ENCODE results near the gene CHSY1. TPM values are rescaled to one million over a fixed set of nuclear protein-coding genes. Genes with fewer than 3 reads are reported as not detected.

Gene CHSY1
- total and polyA plus RNA-seq, 10 of the 15 experiments (the other 5 are each of a cell fraction or from before 2014, with no cell fraction given) = 1.4 to 31.2 (median 10.5) TPM

GRCh38 chr15:101159096-101159935 lies 92.5 kb downstream of the CHSY1 start (continued):
- TF ChIP-seq ZSCAN29 (IDR thresholded peaks at IDR 0.05) (no peak), SMC3 (IDR thresholded peaks at IDR 0.05; ENCODE audit: borderline replicate concordance, low read length) (no peak), RUNX3 (IDR thresholded peaks at IDR 0.05; ENCODE audit: low read length) (0 out of 2 replicates have a peak, but pooled peaks have one; percentile 27), E2F8 (IDR thresholded peaks at IDR 0.05; ENCODE audit: low read depth, partially characterized antibody) (no peak), BCL3 (IDR thresholded peaks at IDR 0.05; ENCODE audit: borderline replicate concordance, insufficient read depth, low read depth, low read length, poor library complexity, severe bottlenecking) (peak; percentile 4), IKZF2 (IDR thresholded peaks at IDR 0.05) (peak; percentile 51 to 71; a peak in 2 of 4 replicates), ZBED1 (IDR thresholded peaks at IDR 0.05; ENCODE audit: borderline replicate concordance) (no peak), MEF2A (IDR thresholded peaks at IDR 0.05; ENCODE audit: insufficient read depth, low read depth, low read length) (no peak), MEF2B (IDR thresholded peaks at IDR 0.05; ENCODE audit: partially characterized antibody, poor library complexity, severe bottlenecking) (peak; percentile 43), FOS (IDR thresholded peaks at IDR 0.05; ENCODE audit: borderline replicate concordance, extremely low read depth, insufficient read length) (no peak), DPF2 (IDR thresholded peaks at IDR 0.05) (0 out of 2 replicates have a peak, but pooled peaks have one; percentile 41), MTA2 (IDR thresholded peaks at IDR 0.05; ENCODE audit: low read depth) (0 out of 2 replicates have a peak, but pooled peaks have one; percentile 16), SMAD5 (IDR thresholded peaks at IDR 0.05; ENCODE audit: low read depth) (no peak), TCF7 (IDR thresholded peaks at IDR 0.05; ENCODE audit: borderline replicate concordance) (no peak)

Measured in GM12878 (cell line).